Measurements from ENCODE around the gene DHFR2.
"Not testable (repeated sequence)": the region's sequence is repeated elsewhere in the genome, so short reads cannot be mapped to it uniquely, and the experiment has no call there.

The DHFR2 gene

DNA sequence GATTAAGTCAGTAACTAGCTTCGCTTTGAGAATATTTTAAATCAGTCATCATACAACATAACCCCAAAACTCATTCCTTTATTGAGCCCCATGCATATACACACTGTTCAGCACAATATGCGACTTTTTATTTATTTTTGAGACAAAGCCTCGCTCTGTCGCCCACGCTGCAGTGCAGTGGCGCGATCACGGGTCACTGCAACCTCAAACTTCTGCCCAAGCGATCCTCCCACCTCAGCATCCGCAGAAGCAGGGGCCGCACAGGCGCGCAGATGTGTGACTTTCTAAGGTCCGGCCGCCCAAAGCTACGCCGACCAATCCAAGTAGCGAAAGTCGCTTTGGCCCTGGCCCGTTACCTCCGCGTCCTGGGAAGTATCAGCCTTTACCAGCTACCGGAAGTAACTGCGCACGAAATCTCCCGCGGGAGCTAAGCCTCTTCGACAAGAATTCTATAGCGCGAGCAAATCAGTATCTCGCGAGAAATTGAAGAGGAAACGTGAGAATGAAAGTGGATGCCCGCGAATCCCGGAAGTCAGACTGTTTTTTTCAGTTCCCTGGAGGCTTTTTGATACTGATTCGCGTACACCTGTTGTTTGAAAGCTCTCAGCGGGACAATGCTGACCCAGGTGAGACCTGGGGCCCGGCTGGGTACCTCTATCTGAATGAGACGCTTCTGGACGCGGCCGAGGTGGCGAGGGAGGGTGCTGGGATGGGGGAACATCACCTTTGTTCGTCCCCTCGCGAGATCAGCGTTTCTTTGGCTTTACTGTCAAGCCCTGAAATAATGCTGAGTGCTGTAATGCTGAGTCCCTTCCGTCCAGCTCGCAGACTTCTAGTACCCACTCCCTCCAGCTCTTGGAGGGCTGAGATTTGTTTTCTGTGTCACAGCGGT is at the start of gene DHFR2, which contains the start of gene NSUN3:
DHFR2 (minus strand) TSS at position 404 of the 892 bp plus-strand sequence. CDS start 1,405 bp downstream, outside the sequence.
NSUN3 (plus strand) TSS at position 549 of the 892 bp plus-strand sequence; CDS start at position 615, 66 bp downstream.
- peak; percentile 65 to 68 for DNase-seq (ENCODE audit: low read depth in 2 of 2)

DNA sequence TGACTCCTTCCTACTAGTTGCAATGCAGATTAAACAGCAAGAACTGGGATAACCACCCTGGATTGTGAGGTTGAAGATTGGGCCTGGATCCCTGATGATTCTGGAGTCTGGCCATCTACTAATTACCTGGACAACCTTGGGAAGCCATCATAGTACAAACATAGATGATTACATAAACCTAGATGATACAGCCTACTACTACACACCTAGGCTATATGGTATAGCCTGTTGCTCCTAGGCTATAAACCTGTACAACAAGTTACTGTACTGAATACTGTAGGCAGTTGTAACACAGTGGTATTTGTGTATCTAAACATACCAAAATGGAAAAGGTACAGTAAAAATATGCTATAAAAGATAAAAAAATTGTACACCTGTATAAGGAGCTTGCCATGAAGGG is 48.1 kb upstream of the DHFR2 start:
- DNase-seq (ENCODE audit: low read depth in 2 of 2) = no peak

DNA sequence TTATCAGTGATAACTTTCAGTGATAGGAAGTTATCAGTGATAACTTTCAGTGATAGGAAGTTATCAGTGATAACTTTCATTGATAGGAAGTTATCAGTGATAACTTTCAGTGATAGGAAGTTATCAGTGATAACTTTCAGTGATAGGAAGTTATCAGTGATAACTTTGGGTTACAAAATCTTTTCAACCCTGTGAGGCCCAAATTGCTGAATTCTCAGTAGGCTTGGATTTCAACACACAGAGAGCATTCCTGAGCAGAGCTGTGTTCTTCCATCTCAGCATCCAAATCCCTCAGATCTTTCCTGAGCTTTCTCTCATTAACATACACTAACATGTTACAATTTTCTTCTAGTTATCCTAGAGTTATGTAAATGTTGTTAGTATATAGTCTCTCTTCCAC is 47.5 kb upstream of the DHFR2 start:
- DNase-seq (ENCODE audit: low read depth in 2 of 2) = not testable (repeated sequence)

DNA sequence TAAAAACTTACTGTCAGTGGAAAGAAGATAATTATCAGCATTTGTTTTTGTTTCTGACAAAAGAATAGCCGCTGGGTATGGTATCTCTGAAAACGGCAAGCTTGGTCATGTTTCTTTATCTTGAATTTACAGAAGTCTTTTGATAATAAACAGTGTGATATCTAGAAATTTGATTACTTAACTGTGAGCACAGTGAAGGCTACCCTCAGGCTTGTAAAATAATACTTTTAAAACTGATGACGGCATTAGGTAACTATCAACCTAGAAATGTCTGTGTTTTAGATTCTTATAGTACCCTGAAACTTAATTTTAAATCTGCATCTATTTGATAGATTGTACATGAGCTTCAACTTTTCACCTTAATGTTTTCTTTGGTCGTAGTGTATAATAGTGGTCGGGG is 43.6 kb upstream of the DHFR2 start:
- DNase-seq (ENCODE audit: low read depth in 2 of 2) = no peak

DNA sequence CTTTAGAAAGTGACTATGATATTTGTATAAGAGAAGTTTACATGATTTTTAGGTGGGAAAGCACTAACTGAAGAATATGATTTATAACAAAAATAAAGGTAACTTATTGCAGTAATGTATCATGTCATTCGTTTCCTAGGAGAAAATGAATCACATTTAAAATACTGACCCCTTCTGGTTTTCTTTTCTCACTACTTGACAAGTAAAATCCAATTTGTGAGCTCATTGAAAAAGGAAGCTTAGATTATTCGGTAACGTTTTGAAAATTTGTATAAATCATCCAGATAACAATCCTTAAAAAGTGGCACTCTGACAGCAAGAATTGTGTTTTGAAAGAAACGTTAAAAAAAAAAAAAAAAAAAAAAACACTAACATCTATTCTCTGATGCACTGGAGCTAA is 39.1 kb upstream of the DHFR2 start:
- no peak for DNase-seq (ENCODE audit: low read depth in 2 of 2)

DNA sequence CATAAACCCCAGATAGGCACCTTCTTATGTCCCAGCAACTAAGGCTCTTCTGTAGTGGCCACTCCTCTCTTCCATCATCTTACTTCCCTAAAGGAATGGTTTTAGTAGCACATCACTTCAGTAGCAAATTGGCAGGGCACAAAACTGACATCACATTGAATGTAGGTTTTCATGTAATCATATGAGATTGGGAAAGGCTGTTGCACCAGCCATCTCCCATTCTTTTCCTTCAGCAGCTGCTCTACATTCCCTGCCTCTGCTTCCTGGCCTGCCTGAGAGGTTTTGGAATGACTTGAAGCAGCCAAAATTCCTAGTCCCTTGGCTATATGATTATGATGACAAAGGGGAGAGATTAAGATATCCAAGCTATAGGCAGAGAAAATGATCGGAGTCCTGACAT is 36.6 kb upstream of the DHFR2 start:
- no peak for DNase-seq (ENCODE audit: low read depth in 2 of 2)

DNA sequence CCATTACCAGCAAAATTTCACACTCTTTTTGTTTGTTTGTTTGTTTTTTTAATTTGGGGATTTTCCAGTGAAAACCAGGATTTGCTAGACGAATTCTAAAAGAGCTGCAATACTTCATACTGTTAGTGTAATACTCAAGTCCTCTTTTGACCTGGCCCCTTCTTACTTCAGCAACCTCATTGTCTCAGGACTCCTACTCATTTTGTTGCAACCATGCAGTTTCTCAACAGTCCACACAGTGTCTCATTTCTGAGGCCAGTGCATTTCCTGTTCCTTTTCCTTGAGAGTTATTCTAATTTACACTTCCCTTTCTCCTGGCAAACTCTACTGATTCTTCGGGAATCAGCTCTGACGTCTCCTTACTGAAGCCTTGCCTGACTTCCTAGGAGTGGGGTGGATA is 35.7 kb upstream of the DHFR2 start:
- DNase-seq (ENCODE audit: low read depth in 2 of 2) = no peak

DNA sequence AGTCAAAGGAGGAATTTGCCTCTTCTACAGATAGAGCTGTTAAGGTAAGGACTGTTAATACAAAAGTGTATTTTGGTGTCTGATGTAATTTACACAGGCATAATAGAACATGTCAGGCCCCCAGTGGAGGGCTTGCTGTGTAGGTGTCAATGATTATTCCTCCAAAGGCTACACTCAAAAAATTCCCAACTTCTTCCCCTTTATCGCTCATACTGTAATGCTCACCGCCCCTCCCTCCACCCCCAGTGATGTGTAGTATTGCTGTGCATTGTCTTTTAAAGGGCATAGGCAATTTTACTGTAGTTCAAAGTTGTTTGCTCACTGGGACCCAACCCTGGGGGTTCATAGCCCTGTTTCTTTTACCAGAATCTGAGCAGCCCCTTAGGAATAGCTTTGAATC is 32.4 kb upstream of the DHFR2 start:
- DNase-seq (ENCODE audit: low read depth in 2 of 2) = no peak

DNA sequence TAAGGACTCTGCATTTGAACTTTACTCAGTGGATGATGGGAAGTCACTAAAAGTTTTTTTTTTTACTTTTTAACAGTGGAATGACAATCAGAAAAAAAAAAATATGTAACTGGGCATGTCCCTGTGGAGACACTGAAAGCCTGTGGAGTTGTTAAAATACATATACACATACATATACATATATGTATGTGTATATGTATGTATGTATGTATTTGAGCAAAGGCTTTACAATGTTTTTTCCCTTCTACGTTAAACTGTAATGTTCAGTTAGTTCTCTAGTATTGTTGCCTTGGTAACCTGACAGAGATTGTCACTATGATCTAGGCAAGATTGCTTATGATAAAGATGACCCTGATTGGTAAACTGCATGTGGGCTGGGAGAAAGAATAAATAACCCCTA is 30.4 kb upstream of the DHFR2 start:
- no peak for DNase-seq (ENCODE audit: low read depth in 2 of 2)

DNA sequence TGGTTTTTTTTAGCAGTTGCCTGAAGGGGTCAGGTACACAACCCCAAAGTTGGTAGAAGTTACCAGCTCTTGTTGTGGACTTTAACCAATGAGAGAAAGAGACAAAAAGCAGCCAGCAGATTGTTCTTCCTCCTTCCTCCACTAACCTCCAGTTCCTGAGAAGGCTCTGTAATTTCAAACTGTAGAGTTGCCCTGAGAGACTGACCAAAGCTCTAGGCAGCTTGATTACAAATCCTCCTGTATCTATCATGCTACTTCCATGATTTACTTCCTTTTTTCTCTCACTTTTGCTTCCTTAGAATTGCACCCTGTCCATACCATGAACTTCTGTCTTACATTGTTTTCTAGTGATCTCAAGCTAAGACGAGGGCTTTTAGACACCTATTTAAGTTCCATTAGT is 29.4 kb upstream of the DHFR2 start:
- no peak for DNase-seq (ENCODE audit: low read depth in 2 of 2)

DNA sequence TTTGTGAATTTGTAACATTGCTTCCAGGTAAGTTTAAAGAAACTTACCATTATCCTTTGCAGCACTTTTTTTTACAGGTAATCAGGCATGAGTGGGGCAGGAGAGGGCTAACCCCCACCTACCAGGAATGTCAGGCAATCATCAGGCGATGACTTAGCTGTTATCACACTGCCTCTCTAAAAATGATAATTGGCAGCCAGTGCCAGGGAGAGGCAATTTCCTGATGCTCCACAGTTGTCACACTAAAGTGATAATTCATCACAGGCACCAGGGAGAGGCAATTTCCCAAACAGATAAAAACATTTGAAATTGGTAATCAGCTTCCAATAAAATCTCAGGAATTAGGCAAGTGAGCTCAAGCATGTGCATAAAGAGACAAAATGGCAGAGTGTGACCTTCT is 26.4 kb upstream of the DHFR2 start:
- no peak for DNase-seq (ENCODE audit: low read depth in 2 of 2)

DNA sequence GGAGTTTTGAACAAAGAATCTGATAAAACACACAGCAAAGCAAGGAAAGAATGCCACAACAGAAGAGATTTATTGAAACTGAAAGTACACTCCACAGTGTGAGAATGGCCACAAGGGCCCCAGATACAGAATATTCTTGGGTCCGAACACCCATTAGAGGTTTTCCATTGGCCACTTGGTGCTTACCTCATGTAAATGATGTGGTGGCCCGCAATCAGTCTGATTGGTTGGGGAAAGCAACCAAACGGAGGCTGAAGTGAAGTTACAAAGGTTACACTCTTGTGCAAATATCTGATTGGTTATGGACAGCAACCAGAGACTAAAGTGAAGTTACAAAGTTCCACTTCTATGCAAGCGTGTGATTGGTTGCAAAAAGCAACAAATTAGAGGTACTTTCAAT is 20.5 kb upstream of the DHFR2 start:
- no peak for DNase-seq (ENCODE audit: low read depth in 2 of 2)

DNA sequence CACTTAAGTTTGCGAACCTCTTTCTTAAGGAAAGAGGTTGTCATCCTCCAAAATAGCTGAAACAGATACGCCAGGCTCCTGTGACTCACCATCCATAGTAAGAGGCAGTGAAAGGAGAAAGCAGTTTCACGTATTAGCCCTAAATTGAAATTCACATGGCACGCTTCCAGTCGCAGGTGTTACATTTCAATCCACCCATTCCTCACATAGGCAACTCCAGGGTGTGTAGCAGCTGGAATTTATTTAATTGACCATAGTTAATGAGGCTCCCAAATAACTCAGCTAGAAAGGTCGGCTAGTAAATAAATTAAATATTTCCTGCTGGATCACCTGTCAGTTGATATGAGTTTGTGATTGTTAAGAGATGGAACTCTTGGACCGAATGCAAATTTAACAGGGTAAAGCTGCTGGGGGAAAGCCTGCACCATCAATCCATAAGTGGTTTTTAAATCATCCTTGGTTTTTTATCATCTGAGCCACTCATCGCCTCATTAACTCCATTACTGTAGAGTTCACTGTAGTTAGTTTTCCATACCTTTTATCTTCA is 19.7 kb upstream of the DHFR2 start:
- DNase-seq (ENCODE audit: low read depth in 2 of 2) = no peak

DNA sequence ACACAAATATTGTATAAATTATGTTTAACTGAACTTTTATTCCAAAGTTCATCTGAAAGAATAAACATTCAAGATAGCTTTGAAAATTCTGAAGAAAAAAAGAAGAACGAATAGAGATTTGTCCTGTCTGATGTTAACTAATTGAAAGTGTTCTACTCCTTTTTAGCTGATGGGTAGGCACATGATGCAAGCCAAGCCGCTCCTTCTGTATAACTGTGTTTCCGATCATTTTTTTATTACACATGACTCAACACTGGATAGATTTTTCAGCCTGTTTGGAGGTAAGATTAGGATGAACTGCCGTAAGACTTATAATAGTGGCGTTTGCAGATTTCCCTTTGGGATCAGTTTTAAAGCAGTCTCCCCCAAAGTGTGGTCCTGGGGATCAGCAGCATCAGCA is 19.2 kb upstream of the DHFR2 start:
- no peak for DNase-seq (ENCODE audit: low read depth in 2 of 2)

DNA sequence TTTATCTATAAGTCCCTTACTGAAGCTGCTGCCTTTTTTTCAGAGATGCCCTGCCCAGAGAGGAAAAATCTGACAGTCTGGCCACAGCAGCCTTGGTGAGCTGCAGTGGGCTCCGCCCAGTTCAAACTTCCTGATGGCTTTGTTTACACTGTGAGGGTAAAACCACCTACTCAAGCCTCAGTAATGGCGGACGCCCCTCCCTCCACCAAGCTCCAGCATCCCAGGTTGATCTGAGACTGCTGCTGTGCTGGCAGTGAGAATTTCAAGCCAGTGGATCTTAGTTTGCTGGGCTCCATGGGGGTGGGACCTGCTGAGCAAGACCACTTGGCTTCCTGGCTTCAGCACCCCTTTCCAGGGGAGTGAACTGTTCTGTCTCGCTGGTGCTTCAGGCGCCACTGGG is 17.8 kb upstream of the DHFR2 start:
- not testable (repeated sequence) for DNase-seq (ENCODE audit: low read depth in 2 of 2)

DNA sequence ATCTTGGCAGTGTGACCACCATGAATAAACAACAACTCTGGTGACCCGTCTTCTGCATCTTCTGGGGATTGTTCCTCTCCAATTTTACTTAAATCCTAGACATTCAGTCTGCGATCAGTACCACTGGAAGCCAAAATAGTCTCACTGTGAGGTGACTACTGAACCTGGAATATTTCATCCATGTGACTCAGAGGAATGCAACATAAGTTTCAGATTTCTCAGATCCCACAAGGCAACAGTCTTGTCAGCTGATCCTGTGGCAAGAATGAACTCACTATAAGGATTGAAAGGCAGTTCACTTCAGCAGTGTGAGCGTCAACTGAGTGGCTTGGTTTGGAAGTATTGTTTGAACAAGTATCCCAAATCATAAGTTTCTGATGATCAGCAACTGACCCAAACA is 13.3 kb upstream of the DHFR2 start:
- no peak for DNase-seq (ENCODE audit: low read depth in 2 of 2)

DNA sequence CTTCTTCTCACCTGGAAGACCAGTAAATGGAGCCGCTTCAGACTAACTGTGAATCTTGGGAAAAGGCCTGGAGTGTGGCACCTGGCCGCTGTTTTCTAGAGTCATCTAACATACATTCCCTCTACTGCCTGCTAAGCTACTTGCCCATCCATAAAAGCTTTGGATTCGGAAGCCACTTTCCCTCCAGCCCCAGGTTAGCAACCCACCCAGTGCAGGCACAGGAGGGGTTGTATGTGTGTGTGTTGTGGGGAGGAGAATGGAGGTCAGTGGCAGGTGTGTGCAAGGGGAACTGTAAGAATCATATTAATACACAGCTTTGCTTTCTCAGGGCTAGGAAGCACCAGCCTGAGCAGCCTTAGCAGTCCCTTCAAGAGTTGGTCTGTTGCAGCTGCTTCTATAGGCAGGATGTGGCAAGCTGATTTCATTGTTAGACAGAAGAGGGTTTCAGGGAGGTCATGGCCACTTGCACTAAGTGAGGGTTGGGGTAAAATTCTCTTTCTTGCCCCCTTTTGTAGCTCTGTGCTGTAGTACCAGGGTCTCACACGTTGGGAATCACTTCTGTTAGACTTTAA is 9.1 kb upstream of the DHFR2 start:
- no peak for DNase-seq (ENCODE audit: low read depth in 2 of 2)

DNA sequence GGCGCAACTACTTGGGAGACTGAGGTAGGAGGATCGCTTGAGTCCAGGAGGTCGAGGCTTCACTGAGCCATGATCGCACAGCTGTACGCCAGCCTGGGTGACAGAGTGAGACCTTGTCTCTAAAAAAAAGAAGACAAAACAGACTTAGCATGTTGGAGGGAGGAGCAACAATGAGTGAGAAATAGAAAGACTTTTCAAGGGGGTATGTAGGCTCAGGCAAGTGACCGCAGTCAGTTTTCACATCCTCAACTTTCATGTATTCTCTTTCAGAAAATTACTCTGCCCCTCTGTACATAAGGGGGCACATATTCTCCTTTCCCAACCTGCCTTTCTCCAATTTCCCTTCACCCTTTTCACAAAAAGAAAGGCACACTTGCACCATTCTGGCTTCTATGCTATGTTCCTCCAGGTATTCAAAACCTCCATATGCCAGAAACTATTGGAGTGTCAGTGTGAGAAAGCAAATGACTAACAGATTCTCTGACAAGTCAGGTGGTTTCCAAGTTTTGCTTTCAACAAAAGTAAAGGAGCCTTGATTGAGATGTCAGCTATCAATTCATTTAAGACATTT is 7.7 kb upstream of the DHFR2 start:
- DNase-seq (ENCODE audit: low read depth in 2 of 2) = no peak

DNA sequence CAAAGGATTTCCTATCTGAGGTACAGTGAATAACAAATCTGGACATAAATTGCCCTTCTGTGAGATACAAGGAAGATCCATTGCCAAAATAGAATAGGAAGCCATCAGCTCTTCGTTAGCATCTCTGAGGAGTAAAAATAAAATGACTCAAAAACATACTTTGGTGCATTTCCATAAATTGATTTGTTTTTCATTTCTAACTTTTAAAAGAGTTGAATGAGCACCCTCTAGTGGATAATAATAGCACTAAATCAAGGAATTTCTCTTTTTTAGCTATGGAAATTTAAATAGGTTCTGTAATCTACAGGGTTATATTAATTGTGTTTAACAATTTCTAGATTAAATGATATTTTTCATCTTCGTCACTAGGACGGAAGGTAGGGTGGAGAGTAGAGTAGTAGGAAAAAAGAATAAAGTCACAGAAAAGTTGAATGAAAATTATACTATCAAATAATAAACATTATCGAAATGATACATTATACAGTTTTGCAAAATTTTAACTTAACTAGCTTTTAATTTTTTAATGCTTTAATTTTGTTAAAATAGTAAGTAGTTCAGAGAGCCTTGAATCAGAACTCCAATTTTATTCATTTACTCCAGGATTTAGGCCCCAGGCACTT is 6.6 kb upstream of the DHFR2 start:
- no peak for DNase-seq (ENCODE audit: low read depth in 2 of 2)

DNA sequence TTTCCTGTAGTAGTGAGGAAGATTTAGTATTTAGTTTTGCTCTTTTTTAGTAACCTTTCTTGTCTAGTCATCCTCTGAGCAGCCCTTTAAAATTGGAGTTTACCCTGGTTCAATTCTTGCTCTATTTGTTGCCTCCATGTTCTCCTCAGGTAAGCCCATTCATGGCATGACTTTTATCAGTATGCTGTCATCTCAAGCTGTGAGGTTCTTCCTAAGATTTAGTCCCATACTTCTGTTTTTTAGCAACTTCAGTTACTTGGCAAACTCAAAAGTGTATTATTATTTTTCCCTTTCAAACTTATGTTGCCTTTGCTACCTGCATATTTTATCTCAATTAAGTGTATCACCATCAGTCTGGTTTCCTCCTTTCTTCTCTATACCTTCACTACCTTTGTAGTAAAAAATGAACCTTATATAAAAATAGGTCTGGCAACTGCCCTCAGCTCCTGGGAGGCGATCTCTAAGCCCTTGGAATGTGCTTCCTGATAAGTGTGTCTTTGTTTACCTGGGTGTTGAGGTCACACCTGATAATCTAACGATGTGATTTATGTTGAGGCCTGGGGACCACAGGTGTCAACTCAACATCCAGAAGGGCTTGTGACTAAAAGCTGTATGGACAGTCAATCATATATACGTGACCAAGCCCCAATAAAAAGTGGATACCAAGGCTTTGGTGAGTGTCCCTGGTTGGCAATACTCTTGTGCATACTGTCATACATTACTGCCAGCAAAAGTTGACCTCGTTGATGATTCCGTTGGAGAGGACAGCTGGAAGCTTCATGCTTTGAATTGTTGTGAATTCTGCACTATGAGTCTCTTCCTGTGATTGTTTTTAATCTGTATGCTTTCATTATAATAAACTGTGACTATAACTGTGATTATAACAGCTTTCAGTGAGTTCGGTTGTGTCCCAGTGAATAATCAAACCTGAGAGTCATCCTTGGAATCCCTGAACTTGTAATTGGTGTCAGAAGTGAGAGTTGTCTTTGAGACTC is 4.1 kb upstream of the DHFR2 start:
- no peak for DNase-seq (ENCODE audit: low read depth in 2 of 2)
